ENCODE results near the gene UBR7. TPM values are rescaled to one million over a fixed set of nuclear protein-coding genes. Genes with fewer than 3 reads are reported as not detected.

UBR7 gene
- polyA plus RNA-seq, 4 donors = 12.7 to 19.0 (median 13.8) TPM

DNA sequence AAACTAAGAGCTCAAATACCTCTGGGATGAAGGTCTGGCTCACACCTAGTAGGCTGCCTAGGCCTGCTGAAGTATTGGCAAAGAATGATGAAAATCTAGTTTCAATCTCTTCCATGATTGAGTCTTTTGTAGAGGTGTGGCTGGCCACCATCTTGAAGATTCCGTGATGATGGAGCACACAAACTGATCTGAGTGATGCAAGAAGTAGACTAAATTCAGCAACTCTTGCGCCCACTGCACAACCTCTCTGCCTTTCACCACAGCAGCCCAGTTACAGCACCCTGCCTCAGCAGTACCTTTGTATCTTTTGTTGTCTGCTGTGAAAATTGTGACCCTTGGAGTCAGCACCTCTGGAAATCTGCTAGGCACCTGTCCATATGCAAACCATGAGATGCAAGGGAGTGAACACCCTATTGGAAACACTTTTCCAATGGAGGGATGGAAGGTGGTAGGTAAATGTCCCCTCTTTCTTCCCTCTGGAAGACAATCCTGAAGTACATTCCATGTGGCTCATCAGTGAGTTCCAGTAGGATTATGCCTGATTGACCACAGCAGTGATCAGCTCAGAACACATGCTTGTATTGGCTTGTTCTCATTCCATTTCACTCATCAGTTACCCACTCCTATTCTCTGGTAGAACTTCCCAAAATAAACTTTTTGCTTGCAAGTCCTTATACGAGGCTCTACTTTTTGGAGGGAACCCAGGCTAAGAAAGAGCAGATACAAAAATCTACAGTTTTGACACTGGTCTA, 67.2 kb downstream of the UBR7 start:
- Histone ChIP-seq H3K27ac (ENCODE audit: low read depth in 1 of 3, low read length in 2 of 3) (no peak overlapping the region), H3K36me3 (ENCODE audit: control insufficient read depth in 3 of 3, insufficient read depth in 2 of 3, low read depth in 1 of 3, low read length in 3 of 3) (peaks cover 0 to 12% (median 0%) of the 10 kb centered on the region in 3 donors), H3K9me3 (ENCODE audit: control insufficient read depth in 2 of 2, insufficient read depth in 1 of 2, low read depth in 1 of 2, low read length in 1 of 2) (no peaks in the 10 kb centered on the region), H3K4me1 (ENCODE audit: control insufficient read depth in 3 of 3, insufficient read depth in 2 of 3, low read depth in 1 of 3, low read length in 2 of 3) (no peaks in the 10 kb centered on the region), H3K27me3 (ENCODE audit: control insufficient read depth in 3 of 3, insufficient read depth in 3 of 3, low read length in 3 of 3) (no peaks in the 10 kb centered on the region), H3K4me3 (ENCODE audit: low read depth in 1 of 3, low read length in 3 of 3) (no peak overlapping the region)
- DNase-seq (no peak), FAIRE-seq (no peak)
- WGBS, 3 donors = 96 to 100% (median 97%) methylated on average over 3 of the region's 3 CpGs

DNA sequence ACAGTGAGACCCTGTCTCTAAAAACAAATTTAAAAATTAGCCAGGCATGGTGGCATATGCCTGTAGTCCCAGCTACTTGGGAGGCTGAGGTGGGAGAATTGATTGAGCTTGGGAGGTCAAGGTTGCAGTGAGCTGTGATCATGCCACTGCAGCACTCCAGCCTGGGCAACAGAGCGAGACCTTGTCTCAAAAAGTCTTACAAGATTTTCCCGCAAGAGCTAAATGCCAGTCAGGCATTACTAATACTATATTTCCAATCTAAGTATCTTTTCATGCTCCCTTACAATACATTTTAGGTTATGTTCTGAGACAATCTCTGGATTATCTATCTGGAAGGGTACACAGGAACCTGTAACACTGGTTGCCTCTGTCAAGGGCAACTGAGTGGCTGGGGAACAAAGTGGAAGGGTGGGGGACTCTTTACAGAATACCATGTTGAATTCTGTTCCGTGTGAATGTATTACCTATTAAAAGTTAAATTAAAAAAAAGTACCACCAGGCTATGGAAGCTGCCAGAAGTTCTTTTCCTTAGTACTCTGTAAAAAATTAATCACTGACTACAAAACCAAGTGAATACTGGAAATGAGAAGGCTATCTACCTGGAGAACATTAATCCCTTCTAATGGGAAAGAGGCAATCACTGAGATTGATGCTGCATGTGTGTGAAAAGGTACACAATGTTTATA, 69.1 kb downstream of the UBR7 start:
- no peak for FAIRE-seq
- DNase-seq = no peak
- no peak overlapping the region for H3K4me3 ChIP-seq (ENCODE audit: low read depth in 1 of 3, low read length in 3 of 3)
- no peaks in the 10 kb centered on the region for H3K4me1 ChIP-seq (ENCODE audit: control insufficient read depth in 3 of 3, insufficient read depth in 2 of 3, low read depth in 1 of 3, low read length in 2 of 3)
- WGBS, 3 donors = 87 to 98% (median 97%) methylated on average over 3 of the region's 3 CpGs
- no peaks in the 10 kb centered on the region for H3K27me3 ChIP-seq (ENCODE audit: control insufficient read depth in 3 of 3, insufficient read depth in 3 of 3, low read length in 3 of 3)
- H3K9me3 ChIP-seq (ENCODE audit: control insufficient read depth in 2 of 2, insufficient read depth in 1 of 2, low read depth in 1 of 2, low read length in 1 of 2) = no peaks in the 10 kb centered on the region
- H3K27ac ChIP-seq (ENCODE audit: low read depth in 1 of 3, low read length in 2 of 3) = no peak overlapping the region
- H3K36me3 ChIP-seq (ENCODE audit: control insufficient read depth in 3 of 3, insufficient read depth in 2 of 3, low read depth in 1 of 3, low read length in 3 of 3) = peaks cover 0 to 12% (median 0%) of the 10 kb centered on the region in 3 donors

Other genes starting within 250 kb of the UBR7 start
- gene ITPK1, start 91.3 kb upstream of the UBR7 start, polyA plus RNA-seq = 100 to 1,000 TPM in 3 of 4 donors, 10 to 100 TPM in 1; 98.8 to 153 (median 138) TPM
- gene MOAP1, start 22.4 kb upstream of the UBR7 start, polyA plus RNA-seq = 10 to 100 TPM; 14.5 to 31.2 (median 23.7) TPM
- gene LYSET, start 21.9 kb upstream of the UBR7 start, polyA plus RNA-seq = 10 to 100 TPM; 26.2 to 50.4 (median 27.8) TPM
- gene GON7, start 191 bp upstream of the UBR7 start, polyA plus RNA-seq = 10 to 100 TPM; 16.2 to 43.2 (median 29.4) TPM
- gene BTBD7, start 125.8 kb downstream of the UBR7 start, polyA plus RNA-seq = 10 to 100 TPM in 2 of 4 donors, 1 to 10 TPM in 2; 9.5 to 40.2 (median 9.9) TPM
- gene COX8C, start 139.9 kb downstream of the UBR7 start, polyA plus RNA-seq = not detected
- gene UNC79, start 223.7 kb downstream of the UBR7 start, polyA plus RNA-seq = under 1 TPM in 2 of 4 donors, not detected in 2; 0.18 to 0.41 TPM